ENCODE results near the gene ABR. TPM values are rescaled to one million over a fixed set of nuclear protein-coding genes. Genes with fewer than 3 reads are reported as not detected.

ABR gene
- total RNA-seq, result 17.7 TPM
- 37.6 TPM for polyA plus RNA-seq
- long read RNA-seq, donor 1, result 0 reads
- long read RNA-seq, donor 2, result 0 reads
- long read RNA-seq, donor 3, partial matches to known transcripts, result 0 of 1 reads
- long read RNA-seq, donor 3, other reads (novel, unspliced or antisense), result 0 of 1 reads
- long read RNA-seq, donor 4, result 0 reads
- long read RNA-seq, donor 5, partial matches to known transcripts, result 5 of 7 reads
- long read RNA-seq, donor 5, other reads (novel, unspliced or antisense), result 0 of 7 reads
- long read RNA-seq, donor 6, full-length matches to known transcripts, result 2 of 2 reads
- long read RNA-seq, donor 6, partial matches to known transcripts, result 0 of 2 reads
- long read RNA-seq, donor 6, other reads (novel, unspliced or antisense), result 0 of 2 reads
- long read RNA-seq, donor 7, partial matches to known transcripts, result 0 of 3 reads
- long read RNA-seq, donor 7, other reads (novel, unspliced or antisense), result 0 of 3 reads
- long read RNA-seq, donor 8, partial matches to known transcripts, result 0 of 3 reads
- long read RNA-seq, donor 8, other reads (novel, unspliced or antisense), result 0 of 3 reads
- long read RNA-seq, donor 9, result 0 reads
- long read RNA-seq, donor 10, partial matches to known transcripts, result 0 of 1 reads
- long read RNA-seq, donor 10, other reads (novel, unspliced or antisense), result 0 of 1 reads

DNA sequence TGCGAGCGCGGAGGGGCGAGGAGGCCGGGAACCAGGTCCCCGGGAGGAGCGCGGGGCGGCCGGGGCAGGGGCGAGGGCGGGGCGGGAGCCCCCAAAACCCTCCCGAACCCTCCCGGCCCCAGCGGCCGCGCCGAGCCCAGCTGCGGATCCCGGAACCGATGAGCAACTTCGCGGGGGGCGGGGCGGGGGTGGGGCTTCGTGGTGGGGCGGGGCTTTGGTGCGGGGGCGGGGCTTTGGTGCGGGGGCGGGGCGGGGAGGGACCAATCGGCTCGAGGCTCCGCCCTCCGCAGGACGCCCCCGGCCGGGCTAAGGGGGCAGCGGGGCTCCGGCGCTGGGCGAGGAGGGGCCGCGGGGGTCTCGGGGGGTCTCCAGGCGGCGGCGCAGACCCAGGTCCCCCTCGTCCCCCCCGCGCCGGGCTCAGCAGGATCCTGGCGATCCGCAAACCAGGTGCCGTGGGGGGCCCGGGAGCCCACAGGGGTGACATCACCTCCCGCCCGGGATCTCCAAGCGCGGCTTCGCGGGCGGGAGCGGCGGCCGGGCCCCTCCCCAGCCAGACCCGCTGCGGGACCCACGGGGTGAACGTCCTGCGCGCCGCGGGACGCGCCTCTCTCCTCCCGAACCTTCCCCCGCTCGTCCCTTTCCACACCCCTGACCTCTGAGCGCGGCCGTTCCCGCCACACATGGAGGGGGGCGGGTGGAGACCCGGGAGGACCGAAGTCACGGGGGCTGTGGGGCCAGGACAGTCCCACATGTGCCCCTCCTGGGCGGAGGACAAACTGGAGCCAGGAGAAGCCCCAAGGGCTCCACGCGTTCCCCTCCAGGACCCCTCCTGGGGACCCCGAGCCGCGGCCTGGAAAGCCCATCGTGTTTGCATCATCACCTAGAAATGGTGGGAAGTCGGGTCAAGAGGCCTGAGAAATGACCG lies at the start of gene ABR:
Gene ABR, minus strand, starts transcription at position 164 of the 925 bp plus-strand sequence. CDS start 254 bp downstream, outside the sequence.
- Histone ChIP-seq H3K27ac (ENCODE audit: low read depth in 1 of 2, low read length in 1 of 2) (no peak within 1 kb of the TSS), H3K27me3 (ENCODE audit: control insufficient read depth in 2 of 2, insufficient read depth in 1 of 2, low read length in 1 of 2) (peaks cover 28 to 65% of the 10 kb centered on the region in 2 donors), H3K36me3 (ENCODE audit: control insufficient read depth in 2 of 2, insufficient read depth in 2 of 2, low read length in 1 of 2) (no peaks in the 10 kb centered on the region), H3K4me1 (ENCODE audit: control insufficient read depth in 2 of 2, insufficient read depth in 2 of 2, low read length in 2 of 2) (peaks cover 5 to 15% of the 10 kb centered on the region in 2 donors), H3K9me3 (ENCODE audit: control insufficient read depth in 2 of 2, insufficient read depth in 1 of 2, low read length in 1 of 2) (no peaks in the 10 kb centered on the region), H3K4me3 (ENCODE audit: low read length in 2 of 2) (peak within 1 kb of the TSS; percentile 52 to 87)
- 12% methylated on average over 98 of the region's 98 CpGs for WGBS
- DNase-seq (ENCODE audit: low read depth in 6 of 9, low spot score in 9 of 9), result peak in 1 of 9 donors; percentile 53

- Histone ChIP-seq H3K9me3 (ENCODE audit: control insufficient read depth in 2 of 2, insufficient read depth in 1 of 2, low read length in 1 of 2) (no peaks in the 10 kb centered on the region), H3K4me3 (ENCODE audit: low read length in 2 of 2) (peak overlapping the region in 1 of 2 donors; percentile 46), H3K36me3 (ENCODE audit: control insufficient read depth in 2 of 2, insufficient read depth in 2 of 2, low read length in 1 of 2) (no peaks in the 10 kb centered on the region), H3K4me1 (ENCODE audit: control insufficient read depth in 2 of 2, insufficient read depth in 2 of 2, low read length in 2 of 2) (peaks cover 0 to 5% of the 10 kb centered on the region in 2 donors), H3K27ac (ENCODE audit: low read depth in 1 of 2, low read length in 1 of 2) (no peak overlapping the region), H3K27me3 (ENCODE audit: control insufficient read depth in 2 of 2, insufficient read depth in 1 of 2, low read length in 1 of 2) (peaks cover 51 to 71% of the 10 kb centered on the region in 2 donors)
- under 1% methylated on average over 74 of the region's 74 CpGs for WGBS
- peak in 1 of 9 donors; percentile 37 for DNase-seq (ENCODE audit: low read depth in 6 of 9, low spot score in 9 of 9)
Measured at GRCh38 chr17:1229349-1229899, 49.6 kb upstream of the ABR start.

DNA sequence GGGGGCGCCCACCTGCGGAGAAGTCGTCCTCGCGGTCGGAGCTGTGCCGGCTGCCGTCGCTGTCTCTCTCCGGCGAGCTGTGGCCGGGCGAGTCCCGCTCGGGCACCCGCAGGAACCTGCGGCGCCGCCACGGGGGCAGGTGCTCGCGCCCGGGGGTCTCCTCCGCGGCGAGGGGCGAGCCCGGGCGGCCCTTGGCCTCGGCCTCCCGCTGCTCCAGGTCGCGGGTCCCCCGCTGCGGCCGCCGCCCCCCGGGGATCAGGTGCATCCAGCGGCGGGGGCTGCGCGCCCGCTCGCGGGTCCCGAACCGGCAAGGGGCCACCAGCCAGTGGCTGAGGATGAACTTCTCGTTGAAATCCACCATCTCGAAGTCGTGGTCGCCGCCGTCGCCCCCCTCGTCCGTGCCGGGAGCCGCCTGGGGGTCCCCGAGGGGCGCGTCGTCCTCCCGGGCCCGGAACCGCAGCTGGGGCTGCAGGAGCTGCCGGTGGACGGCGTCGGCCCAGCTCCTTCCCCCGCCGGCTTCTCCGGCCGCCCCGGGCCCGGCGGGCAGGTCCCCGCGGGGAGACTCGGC lies 49.1 kb upstream of the ABR start:
- under 1% methylated on average over 78 of the region's 79 CpGs for WGBS
- peaks cover 51 to 69% of the 10 kb centered on the region in 2 donors for H3K27me3 ChIP-seq (ENCODE audit: control insufficient read depth in 2 of 2, insufficient read depth in 1 of 2, low read length in 1 of 2)
- no peak overlapping the region for H3K27ac ChIP-seq (ENCODE audit: low read depth in 1 of 2, low read length in 1 of 2)
- H3K4me1 ChIP-seq (ENCODE audit: control insufficient read depth in 2 of 2, insufficient read depth in 2 of 2, low read length in 2 of 2), result peaks cover 0 to 5% of the 10 kb centered on the region in 2 donors
- no peaks in the 10 kb centered on the region for H3K9me3 ChIP-seq (ENCODE audit: control insufficient read depth in 2 of 2, insufficient read depth in 1 of 2, low read length in 1 of 2)
- DNase-seq (ENCODE audit: low read depth in 6 of 9, low spot score in 9 of 9), result no peak
- peak overlapping the region in 1 of 2 donors; percentile 46 for H3K4me3 ChIP-seq (ENCODE audit: low read length in 2 of 2)
- H3K36me3 ChIP-seq (ENCODE audit: control insufficient read depth in 2 of 2, insufficient read depth in 2 of 2, low read length in 1 of 2), result no peaks in the 10 kb centered on the region

GRCh38 chr17:1227917-1228780 lies 48.4 kb upstream of the ABR start:
- peaks cover 51 to 69% of the 10 kb centered on the region in 2 donors for H3K27me3 ChIP-seq (ENCODE audit: control insufficient read depth in 2 of 2, insufficient read depth in 1 of 2, low read length in 1 of 2)
- 10% methylated on average over 58 of the region's 58 CpGs for WGBS
- peak in 1 of 9 donors; percentile 19 for DNase-seq (ENCODE audit: low read depth in 6 of 9, low spot score in 9 of 9)
- H3K36me3 ChIP-seq (ENCODE audit: control insufficient read depth in 2 of 2, insufficient read depth in 2 of 2, low read length in 1 of 2), result no peaks in the 10 kb centered on the region
- H3K9me3 ChIP-seq (ENCODE audit: control insufficient read depth in 2 of 2, insufficient read depth in 1 of 2, low read length in 1 of 2), result no peaks in the 10 kb centered on the region
- H3K4me3 ChIP-seq (ENCODE audit: low read length in 2 of 2), result peak overlapping the region; percentile 5 to 46
- H3K27ac ChIP-seq (ENCODE audit: low read depth in 1 of 2, low read length in 1 of 2), result no peak overlapping the region
- peaks cover 0 to 5% of the 10 kb centered on the region in 2 donors for H3K4me1 ChIP-seq (ENCODE audit: control insufficient read depth in 2 of 2, insufficient read depth in 2 of 2, low read length in 2 of 2)

DNA sequence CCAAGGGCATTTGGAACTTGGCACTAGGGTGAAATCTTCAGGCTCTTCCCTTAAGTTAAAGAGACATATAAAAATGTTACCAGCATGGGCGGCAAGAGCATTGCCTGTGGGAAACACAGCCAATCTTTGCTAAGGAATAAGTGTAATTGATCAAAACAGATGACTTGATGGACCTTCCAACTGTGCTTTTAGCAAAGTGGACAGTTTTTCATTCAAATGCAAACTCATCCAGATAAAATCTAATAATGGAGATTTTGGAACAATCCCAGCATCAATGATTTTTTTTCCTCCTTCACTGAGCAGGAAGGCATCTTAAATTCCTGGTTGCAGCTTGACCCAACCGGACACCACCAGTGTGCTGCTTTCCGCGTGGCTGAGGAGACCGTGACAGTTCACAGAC lies 47.6 kb upstream of the ABR start:
- Histone ChIP-seq H3K4me3 (ENCODE audit: low read length in 2 of 2) (no peak overlapping the region), H3K4me1 (ENCODE audit: control insufficient read depth in 2 of 2, insufficient read depth in 2 of 2, low read length in 2 of 2) (peaks cover 0 to 5% of the 10 kb centered on the region in 2 donors), H3K9me3 (ENCODE audit: control insufficient read depth in 2 of 2, insufficient read depth in 1 of 2, low read length in 1 of 2) (no peaks in the 10 kb centered on the region), H3K27ac (ENCODE audit: low read depth in 1 of 2, low read length in 1 of 2) (no peak overlapping the region), H3K36me3 (ENCODE audit: control insufficient read depth in 2 of 2, insufficient read depth in 2 of 2, low read length in 1 of 2) (no peaks in the 10 kb centered on the region), H3K27me3 (ENCODE audit: control insufficient read depth in 2 of 2, insufficient read depth in 1 of 2, low read length in 1 of 2) (peaks cover 46 to 64% of the 10 kb centered on the region in 2 donors)
- DNase-seq (ENCODE audit: low read depth in 6 of 9, low spot score in 9 of 9), result no peak
- WGBS, result 85% methylated on average over 5 of the region's 5 CpGs

DNA sequence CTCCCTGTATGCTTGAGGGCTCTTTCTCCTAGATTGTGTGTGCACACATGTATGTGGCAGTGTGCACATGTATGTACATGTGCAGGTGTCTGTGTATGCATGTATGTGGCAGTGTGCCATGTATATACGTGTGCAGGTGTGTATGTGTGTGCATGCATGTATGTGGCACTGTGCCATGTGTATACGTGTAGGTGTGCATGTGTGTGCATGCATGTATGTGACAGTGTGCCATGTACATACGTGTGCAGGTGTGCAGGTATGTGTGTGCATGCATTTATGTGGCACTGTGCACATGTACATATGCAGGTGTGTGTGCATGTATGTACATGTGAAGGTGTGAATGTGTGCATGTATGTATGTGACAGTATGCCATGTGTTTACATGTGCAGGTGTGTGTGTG lies 46.5 kb upstream of the ABR start:
- no peak overlapping the region for H3K4me3 ChIP-seq (ENCODE audit: low read length in 2 of 2)
- peaks cover 37 to 54% of the 10 kb centered on the region in 2 donors for H3K27me3 ChIP-seq (ENCODE audit: control insufficient read depth in 2 of 2, insufficient read depth in 1 of 2, low read length in 1 of 2)
- WGBS, result 97% methylated on average over 3 of the region's 3 CpGs
- H3K9me3 ChIP-seq (ENCODE audit: control insufficient read depth in 2 of 2, insufficient read depth in 1 of 2, low read length in 1 of 2), result no peaks in the 10 kb centered on the region
- no peaks in the 10 kb centered on the region for H3K36me3 ChIP-seq (ENCODE audit: control insufficient read depth in 2 of 2, insufficient read depth in 2 of 2, low read length in 1 of 2)
- no peak overlapping the region for H3K27ac ChIP-seq (ENCODE audit: low read depth in 1 of 2, low read length in 1 of 2)
- DNase-seq (ENCODE audit: low read depth in 6 of 9, low spot score in 9 of 9), result no peak
- peaks cover 0 to 5% of the 10 kb centered on the region in 2 donors for H3K4me1 ChIP-seq (ENCODE audit: control insufficient read depth in 2 of 2, insufficient read depth in 2 of 2, low read length in 2 of 2)

DNA sequence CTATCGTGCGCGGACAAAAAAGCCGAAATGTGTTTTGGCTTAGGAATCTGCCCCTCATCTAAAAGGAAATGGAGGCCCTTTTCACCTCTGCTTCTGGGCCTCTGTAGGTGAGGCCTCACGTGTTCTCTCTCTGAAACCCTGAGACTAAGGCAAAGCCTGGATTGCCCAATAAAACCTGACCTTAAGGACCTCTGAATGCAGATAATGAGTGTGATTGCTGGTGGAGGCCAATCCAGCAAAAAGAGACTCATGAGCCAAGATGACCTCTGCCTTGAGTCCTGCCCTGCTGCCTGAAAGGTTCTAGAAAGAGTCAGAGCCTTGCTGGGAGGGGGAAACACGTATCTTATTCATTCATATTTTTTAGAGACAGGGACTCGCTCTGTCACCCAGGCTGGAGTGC lies 44.5 kb upstream of the ABR start:
- H3K27me3 ChIP-seq (ENCODE audit: control insufficient read depth in 2 of 2, insufficient read depth in 1 of 2, low read length in 1 of 2), result peaks cover 24 to 35% of the 10 kb centered on the region in 2 donors
- H3K4me3 ChIP-seq (ENCODE audit: low read length in 2 of 2), result no peak overlapping the region
- no peaks in the 10 kb centered on the region for H3K9me3 ChIP-seq (ENCODE audit: control insufficient read depth in 2 of 2, insufficient read depth in 1 of 2, low read length in 1 of 2)
- WGBS, result 81% methylated on average over 7 of the region's 7 CpGs
- no peak for DNase-seq (ENCODE audit: low read depth in 6 of 9, low spot score in 9 of 9)
- H3K27ac ChIP-seq (ENCODE audit: low read depth in 1 of 2, low read length in 1 of 2), result no peak overlapping the region
- H3K36me3 ChIP-seq (ENCODE audit: control insufficient read depth in 2 of 2, insufficient read depth in 2 of 2, low read length in 1 of 2), result no peaks in the 10 kb centered on the region
- H3K4me1 ChIP-seq (ENCODE audit: control insufficient read depth in 2 of 2, insufficient read depth in 2 of 2, low read length in 2 of 2), result peaks cover 0 to 3% of the 10 kb centered on the region in 2 donors

DNA sequence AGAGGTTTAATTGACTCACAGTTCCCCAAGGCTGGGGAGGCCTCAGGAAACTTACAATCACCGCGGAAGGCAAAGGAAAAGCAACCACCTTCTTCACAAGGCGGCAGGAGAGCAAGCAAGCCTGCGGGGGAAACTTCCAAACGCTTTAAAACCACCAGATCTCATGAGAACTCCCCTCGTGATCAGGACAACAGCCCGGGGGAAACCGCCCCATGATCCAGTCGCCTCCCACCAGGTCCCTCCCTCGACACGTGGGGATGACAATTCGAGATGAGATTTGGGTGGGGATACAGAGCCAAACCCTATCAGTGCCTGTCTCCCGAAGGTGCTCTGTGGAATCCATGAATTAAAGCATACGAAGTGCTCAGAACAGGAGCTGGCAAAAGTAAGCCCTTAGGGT lies 43.9 kb upstream of the ABR start:
- 93% methylated on average over 14 of the region's 14 CpGs for WGBS
- Histone ChIP-seq H3K36me3 (ENCODE audit: control insufficient read depth in 2 of 2, insufficient read depth in 2 of 2, low read length in 1 of 2) (no peaks in the 10 kb centered on the region), H3K27me3 (ENCODE audit: control insufficient read depth in 2 of 2, insufficient read depth in 1 of 2, low read length in 1 of 2) (peaks cover 17 to 31% of the 10 kb centered on the region in 2 donors), H3K9me3 (ENCODE audit: control insufficient read depth in 2 of 2, insufficient read depth in 1 of 2, low read length in 1 of 2) (no peaks in the 10 kb centered on the region), H3K27ac (ENCODE audit: low read depth in 1 of 2, low read length in 1 of 2) (no peak overlapping the region), H3K4me1 (ENCODE audit: control insufficient read depth in 2 of 2, insufficient read depth in 2 of 2, low read length in 2 of 2) (peaks cover 0 to 3% of the 10 kb centered on the region in 2 donors), H3K4me3 (ENCODE audit: low read length in 2 of 2) (no peak overlapping the region)
- no peak for DNase-seq (ENCODE audit: low read depth in 6 of 9, low spot score in 9 of 9)
